Panc1 (cell line): ENCODE results near the gene CAMK1D. TPM values are rescaled to one million over a fixed set of nuclear protein-coding genes. Genes with fewer than 3 reads are reported as not detected.

Source experiments
- ATAC-seq: fragments of 200-7000 bp; cut with Tn5 transposase; 2 replicates; pipeline ENCODE4 v1.9.1; 2020; ENCODE audit warnings: mild to moderate bottlenecking, moderate library complexity
- BruUV-seq: library from RNA; stranded (reverse); fragments of 400-500 nt; replicated peaks from 2 replicates; lab custom pipeline; 2021; lab: Mats Ljungman, UMichigan
- CTCF ChIA-PET: fragments of 300-600 bp; sonication (Branson Sonifier 250); formaldehyde crosslinking; loops from one replicate; lab custom pipeline; 2022; ENCODE audit warnings: antibody characterized with exemption; lab: Charles Lee
- POLR2A ChIA-PET: fragments of 300-600 bp; sonication (Branson Sonifier 250); formaldehyde crosslinking; loops from one replicate; lab custom pipeline; 2022; ENCODE audit warnings: antibody characterized with exemption; lab: Charles Lee
- DNase-seq: peaks from one replicate; pipeline ENCODE4 v3.0.0-alpha.2; 2010; ENCODE audit warnings: low read depth, low spot score
- H3K27ac ChIP-seq: 2 replicates; pipeline ENCODE4 v1.5.1; 2011; ENCODE audit warnings: mild to moderate bottlenecking, low read length, inconsistent platforms
- H3K27me3 ChIP-seq: fragments of 200-500 bp; sonication (Bioruptor generic); 2 replicates; pipeline ENCODE4 v1.6.0; 2014; ENCODE audit warnings: low read length, inconsistent platforms; ENCODE audit not compliant: control insufficient read depth, insufficient read depth
- H3K36me3 ChIP-seq: fragments of 200-500 bp; sonication (Bioruptor generic); 2 replicates; pipeline ENCODE4 v1.5.1; 2014; ENCODE audit warnings: inconsistent platforms, mild to moderate bottlenecking, low read length, moderate library complexity; ENCODE audit not compliant: control insufficient read depth, insufficient read depth
- H3K4me1 ChIP-seq: 2 replicates; pipeline ENCODE4 v1.5.1; 2011; ENCODE audit warnings: inconsistent platforms, mild to moderate bottlenecking, low read length, moderate library complexity; ENCODE audit not compliant: control insufficient read depth, insufficient read depth
- H3K4me3 ChIP-seq, 2 experiments: 2 replicates each; pipeline ENCODE4 v1.5.1; 2011 to 2012; ENCODE audit warnings: low read depth in 2 of 2, low read length in 2 of 2, mild to moderate bottlenecking in 2 of 2, inconsistent platforms in 1 of 2, moderate library complexity in 1 of 2
- H3K9me3 ChIP-seq: fragments of 200-500 bp; sonication (Bioruptor generic); 2 replicates; pipeline ENCODE4 v1.5.1; 2014; ENCODE audit warnings: low read depth, mild to moderate bottlenecking, inconsistent platforms, low read length, moderate library complexity; ENCODE audit not compliant: control insufficient read depth, insufficient read depth
- CTCF ChIP-seq: fragments of 450-650 bp; IDR thresholded peaks from 2 replicates; pipeline ENCODE4 v1.5.1; 2017; ENCODE audit warnings: mild to moderate bottlenecking
- POLR2AphosphoS5 ChIP-seq: IDR thresholded peaks from 2 replicates; pipeline ENCODE4 v1.6.1; 2012; ENCODE audit warnings: mild to moderate bottlenecking, low read depth, low read length, moderate library complexity
- REST ChIP-seq, 2 experiments: IDR thresholded peaks; 2 replicates each; pipeline ENCODE4 v1.6.1; 2011 to 2012; ENCODE audit warnings: low read depth in 2 of 2, control low read depth in 1 of 2, low read length in 1 of 2, mild to moderate bottlenecking in 1 of 2, moderate library complexity in 1 of 2; ENCODE audit not compliant: insufficient read depth in 1 of 2
- SIN3A ChIP-seq: IDR thresholded peaks from 2 replicates; pipeline ENCODE4 v1.6.1; 2012; ENCODE audit warnings: low read depth, mild to moderate bottlenecking, low read length, moderate library complexity, borderline replicate concordance; ENCODE audit not compliant: insufficient read depth
- TCF7L2 ChIP-seq: IDR thresholded peaks from 2 replicates; pipeline ENCODE4 v1.6.1; 2011; ENCODE audit warnings: mild to moderate bottlenecking, low read depth, low read length, inconsistent platforms
- in situ Hi-C: cut with HindIII; loops from 2 replicates; pipeline ENCODE4 v1.10.0; 2016; ENCODE audit warnings: low sequenced_read_pairs, low pct_unique_long_range_greater_than_20kb
- intact Hi-C: fragments of 100-400 bp; cut with micrococcal nuclease; formaldehyde crosslinking; loops from one replicate; pipeline ENCODE4 v1.10.0; 2022; ENCODE audit not compliant: unreplicated experiment
- total RNA-seq: library from RNA; stranded (reverse); gene quantifications from one replicate; pipeline ENCODE4 v1.2.1, GENCODE V29; 2021; ENCODE audit not compliant: unreplicated experiment

Gene CAMK1D
- total RNA-seq, 1 experiment from 2014 or later: 5.7 TPM

DNA sequence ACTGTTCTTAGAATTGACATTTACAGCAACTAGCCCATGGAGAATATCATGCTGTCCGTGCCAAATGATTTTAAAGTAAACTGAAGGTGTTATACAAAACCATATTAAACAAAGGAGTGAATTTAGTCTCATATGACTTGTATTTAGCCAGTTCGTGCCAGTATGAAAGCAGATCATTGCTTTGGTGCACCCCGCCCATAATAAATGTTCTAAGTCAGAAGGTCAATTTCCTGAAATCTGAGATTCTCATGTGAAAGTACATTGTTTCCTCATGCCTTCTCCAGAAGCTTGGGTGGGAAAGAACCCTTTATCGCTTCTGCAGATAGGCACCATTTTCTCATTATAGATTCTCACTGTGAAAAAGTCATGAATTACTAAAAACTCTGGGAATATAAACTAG lies 106.4 kb downstream of the CAMK1D start:
- H3K4me3 ChIP-seq: no peak overlapping the region
- H3K27me3 ChIP-seq: no peaks in the 10 kb centered on the region
- no peaks in the 10 kb centered on the region for H3K4me1 ChIP-seq
- in situ Hi-C loops (no loop called here), intact Hi-C loops (no loop called here)
- DNase-seq (no peak), ATAC-seq (no peak)
- H3K9me3 ChIP-seq: no peaks in the 10 kb centered on the region
- CTCF ChIA-PET: no interaction called here
- TF ChIP-seq TCF7L2 (no peak), POLR2AphosphoS5 (no peak), CTCF (no peak), REST (IDR thresholded peaks at IDR 0.05; ENCODE audit: insufficient read depth in 1 of 2, low read depth in 2 of 2, low read length in 1 of 2) (no peak), SIN3A (no peak)
- no TSS peak for BruUV-seq
- no peaks in the 10 kb centered on the region for H3K36me3 ChIP-seq
- POLR2A ChIA-PET: no interaction called here
- no peak overlapping the region for H3K27ac ChIP-seq

GRCh38 chr10:12459340-12459739 lies 110.0 kb downstream of the CAMK1D start:
- Histone ChIP-seq H3K4me1 (no peaks in the 10 kb centered on the region), H3K36me3 (no peaks in the 10 kb centered on the region), H3K9me3 (no peaks in the 10 kb centered on the region), H3K27me3 (no peaks in the 10 kb centered on the region), H3K27ac (no peak overlapping the region), H3K4me3 (no peak overlapping the region)
- in situ Hi-C loops: no loop called here
- DNase-seq (no peak), ATAC-seq (no peak)
- POLR2A ChIA-PET: no interaction called here
- TF ChIP-seq POLR2AphosphoS5 (no peak), TCF7L2 (no peak), CTCF (no peak), SIN3A (no peak)
- no TSS peak for BruUV-seq
- CTCF ChIA-PET: no interaction called here
- intact Hi-C loops: no loop called here
